ENCODE results near the gene CDC42BPA. TPM values are rescaled to one million over a fixed set of nuclear protein-coding genes. Genes with fewer than 3 reads are reported as not detected.
"Not testable (repeated sequence)": the region's sequence is repeated elsewhere in the genome, so short reads cannot be mapped to it uniquely, and the experiment has no call there.

CDC42BPA gene
- polyA plus RNA-seq, 1 donor from 2014 or later = 22.9 TPM

- H3K9me3 ChIP-seq (ENCODE audit: low read length) = no peaks in the 10 kb centered on the region
- no peaks in the 10 kb centered on the region for H3K36me3 ChIP-seq (ENCODE audit: insufficient read depth, low read length)
- H3K27ac ChIP-seq (ENCODE audit: low read length) = no peak overlapping the region
- H3K79me2 ChIP-seq (replicated peaks; ENCODE audit: insufficient read depth, low read length) = no peaks in the 10 kb centered on the region
- TF ChIP-seq RAD21 (conservative IDR thresholded peaks at IDR 0.05) = no peak
- TF ChIP-seq EP300 (conservative IDR thresholded peaks at IDR 0.05; ENCODE audit: poor library complexity, severe bottlenecking) = no peak
- no peak for TF ChIP-seq EZH2 (IDR thresholded peaks at IDR 0.05; ENCODE audit: borderline replicate concordance, insufficient read depth, low read length, poor library complexity, severe bottlenecking)
- no peak for TF ChIP-seq POLR2AphosphoS5 (IDR thresholded peaks at IDR 0.05)
- no peak for TF ChIP-seq CTCF (IDR thresholded peaks at IDR 0.05; ENCODE audit: poor library complexity, severe bottlenecking)
- TF ChIP-seq SMC3 (conservative IDR thresholded peaks at IDR 0.05; ENCODE audit: poor library complexity) = no peak
- TF ChIP-seq TAF1 (IDR thresholded peaks at IDR 0.05; ENCODE audit: low read depth) = no peak
- TF ChIP-seq REST (IDR thresholded peaks at IDR 0.05; ENCODE audit: borderline replicate concordance) = no peak
- no peak for TF ChIP-seq MXI1 (conservative IDR thresholded peaks at IDR 0.05; ENCODE audit: poor library complexity, severe bottlenecking)
- no peaks in the 10 kb centered on the region for H4K20me1 ChIP-seq (ENCODE audit: insufficient read depth)
- no peak overlapping the region for H3K4me2 ChIP-seq (ENCODE audit: low read length)
- H3K9ac ChIP-seq (ENCODE audit: low read length) = no peak overlapping the region
- H3K4me3 ChIP-seq (ENCODE audit: low read length) = no peak overlapping the region
- no peaks in the 10 kb centered on the region for H3K27me3 ChIP-seq (ENCODE audit: insufficient read depth, low read depth, low read length)
- H3K9me2 ChIP-seq (ENCODE audit: insufficient read depth, low read length) = no peaks in the 10 kb centered on the region
- H3F3A ChIP-seq (ENCODE audit: insufficient read depth, low read length, poor library complexity, severe bottlenecking) = no peaks in the 10 kb centered on the region
- no peak overlapping the region for H2AFZ ChIP-seq (ENCODE audit: low read depth, low read length)
Measured at GRCh38 chr1:227111782-227112181, 206.5 kb downstream of the CDC42BPA start.

- H3K4me3 ChIP-seq (ENCODE audit: low read length); H3K9me3 ChIP-seq (ENCODE audit: low read length); H3K79me2 ChIP-seq (replicated peaks; ENCODE audit: insufficient read depth, low read length); H3K9ac ChIP-seq (ENCODE audit: low read length); H3K27me3 ChIP-seq (ENCODE audit: insufficient read depth, low read depth, low read length); H3F3A ChIP-seq (ENCODE audit: insufficient read depth, low read length, poor library complexity, severe bottlenecking); H2AFZ ChIP-seq (ENCODE audit: low read depth, low read length); H3K9me2 ChIP-seq (ENCODE audit: insufficient read depth, low read length); H4K20me1 ChIP-seq (ENCODE audit: insufficient read depth); H3K36me3 ChIP-seq (ENCODE audit: insufficient read depth, low read length); H3K27ac ChIP-seq (ENCODE audit: low read length); H3K4me2 ChIP-seq (ENCODE audit: low read length): not testable (repeated sequence)
Measured at GRCh38 chr1:227105291-227105690, 213.0 kb downstream of the CDC42BPA start.

GRCh38 chr1:227102056-227102455, 216.2 kb downstream of the CDC42BPA start:
- Histone ChIP-seq H3K4me3 (ENCODE audit: low read length) (no peak overlapping the region), H3K9me3 (ENCODE audit: low read length) (no peaks in the 10 kb centered on the region), H3K9ac (ENCODE audit: low read length) (no peak overlapping the region), H3K27ac (ENCODE audit: low read length) (no peak overlapping the region), H3K9me2 (ENCODE audit: insufficient read depth, low read length) (no peaks in the 10 kb centered on the region), H3F3A (ENCODE audit: insufficient read depth, low read length, poor library complexity, severe bottlenecking) (no peaks in the 10 kb centered on the region), H3K79me2 (replicated peaks; ENCODE audit: insufficient read depth, low read length) (no peaks in the 10 kb centered on the region), H3K27me3 (ENCODE audit: insufficient read depth, low read depth, low read length) (no peaks in the 10 kb centered on the region), H3K4me2 (ENCODE audit: low read length) (no peak overlapping the region), H4K20me1 (ENCODE audit: insufficient read depth) (no peaks in the 10 kb centered on the region), H3K36me3 (ENCODE audit: insufficient read depth, low read length) (no peaks in the 10 kb centered on the region), H2AFZ (ENCODE audit: low read depth, low read length) (no peak overlapping the region)
- TF ChIP-seq CTCF (IDR thresholded peaks at IDR 0.05; ENCODE audit: poor library complexity, severe bottlenecking) (no peak), SMC3 (conservative IDR thresholded peaks at IDR 0.05; ENCODE audit: poor library complexity) (no peak), MXI1 (conservative IDR thresholded peaks at IDR 0.05; ENCODE audit: poor library complexity, severe bottlenecking) (no peak)
